GM12801 (cell line): ENCODE measurements around the gene HENMT1.

Experiments
- TF ChIP-seq, protein P1 (sequence below): IDR thresholded peaks from one replicate; pipeline ENCODE4 v1.5.1; 2011; ENCODE audit warnings: control low read depth; ENCODE audit not compliant: insufficient read length; ENCODE audit errors: extremely low read depth

The HENMT1 gene

DNA sequence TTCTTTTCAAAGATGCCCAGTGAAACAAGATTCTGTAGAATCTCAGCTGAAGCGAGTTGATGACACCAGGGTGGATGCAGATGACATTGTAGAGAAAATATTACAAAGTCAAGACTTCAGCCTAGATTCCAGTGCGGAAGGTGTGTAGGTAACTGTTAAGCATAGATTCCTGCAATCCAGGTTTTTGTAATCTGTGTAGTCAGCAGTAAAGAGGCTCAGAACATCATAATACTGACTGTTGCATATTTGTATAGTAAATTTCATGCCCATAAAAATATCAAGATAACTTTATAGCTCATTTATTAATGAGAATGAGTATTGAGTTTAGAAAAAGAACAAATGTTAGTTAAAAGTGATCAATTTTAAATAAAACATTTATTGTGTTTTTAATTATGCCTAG is 32.2 kb downstream of the HENMT1 start:
- TF ChIP-seq, protein P1, sequence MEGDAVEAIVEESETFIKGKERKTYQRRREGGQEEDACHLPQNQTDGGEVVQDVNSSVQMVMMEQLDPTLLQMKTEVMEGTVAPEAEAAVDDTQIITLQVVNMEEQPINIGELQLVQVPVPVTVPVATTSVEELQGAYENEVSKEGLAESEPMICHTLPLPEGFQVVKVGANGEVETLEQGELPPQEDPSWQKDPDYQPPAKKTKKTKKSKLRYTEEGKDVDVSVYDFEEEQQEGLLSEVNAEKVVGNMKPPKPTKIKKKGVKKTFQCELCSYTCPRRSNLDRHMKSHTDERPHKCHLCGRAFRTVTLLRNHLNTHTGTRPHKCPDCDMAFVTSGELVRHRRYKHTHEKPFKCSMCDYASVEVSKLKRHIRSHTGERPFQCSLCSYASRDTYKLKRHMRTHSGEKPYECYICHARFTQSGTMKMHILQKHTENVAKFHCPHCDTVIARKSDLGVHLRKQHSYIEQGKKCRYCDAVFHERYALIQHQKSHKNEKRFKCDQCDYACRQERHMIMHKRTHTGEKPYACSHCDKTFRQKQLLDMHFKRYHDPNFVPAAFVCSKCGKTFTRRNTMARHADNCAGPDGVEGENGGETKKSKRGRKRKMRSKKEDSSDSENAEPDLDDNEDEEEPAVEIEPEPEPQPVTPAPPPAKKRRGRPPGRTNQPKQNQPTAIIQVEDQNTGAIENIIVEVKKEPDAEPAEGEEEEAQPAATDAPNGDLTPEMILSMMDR: no peak

DNA sequence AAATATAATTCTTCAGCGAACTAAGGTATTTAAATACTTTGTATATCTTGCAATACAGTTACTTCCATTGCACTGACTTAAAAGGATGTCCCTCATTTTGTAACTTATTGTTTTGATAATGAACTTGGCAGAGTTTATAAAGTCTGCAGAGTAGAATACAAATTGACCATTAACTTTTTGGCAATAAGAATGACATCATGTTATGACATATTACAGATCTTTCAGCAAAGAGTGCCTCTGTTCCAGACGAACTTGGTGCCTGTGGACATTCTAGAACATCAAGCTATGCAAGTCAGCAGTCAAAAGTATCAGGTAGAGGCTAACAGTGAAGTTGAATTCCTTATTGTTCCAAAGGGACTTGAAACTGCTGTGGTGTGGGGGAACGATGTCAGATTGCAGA is 32.9 kb downstream of the HENMT1 start:
- TF ChIP-seq, protein P1: no peak

DNA sequence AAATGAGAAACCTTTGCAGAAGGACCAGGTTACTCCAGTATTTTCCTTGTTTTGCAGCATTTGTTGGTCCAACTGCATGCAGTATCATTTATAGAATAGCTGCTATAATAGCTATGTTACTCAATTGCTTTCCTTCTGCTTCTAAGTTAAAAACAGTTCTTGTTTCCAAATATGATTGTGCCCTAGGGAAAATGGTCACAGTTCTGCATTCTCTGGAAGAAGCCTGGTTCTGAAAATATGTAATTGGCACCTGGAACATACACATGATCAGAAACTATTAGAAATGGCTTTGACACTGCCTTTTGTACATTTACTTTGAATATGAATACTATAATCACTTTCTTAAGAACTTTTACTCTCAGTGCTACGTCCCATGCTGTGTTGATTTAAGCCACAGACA is 33.6 kb downstream of the HENMT1 start:
- TF ChIP-seq, protein P1: no peak

DNA sequence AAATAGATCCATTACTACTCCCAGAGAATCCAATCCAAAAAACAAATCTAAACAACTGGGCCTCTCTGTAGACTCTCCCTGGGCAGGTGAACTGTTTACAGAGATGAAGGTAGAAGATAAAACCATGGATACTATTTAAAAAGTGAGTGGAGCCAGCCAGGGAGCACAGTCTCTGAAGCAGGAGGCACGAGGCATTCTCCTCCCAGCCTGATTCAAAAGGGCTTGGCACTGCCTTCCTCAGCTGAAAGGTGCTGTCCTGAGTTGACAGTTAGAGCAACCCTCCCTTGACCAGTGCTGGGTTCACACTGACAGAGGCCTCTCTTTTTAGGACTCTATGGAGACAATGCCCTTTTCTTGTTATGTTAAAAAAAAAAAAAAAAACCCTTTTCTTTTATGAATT is 36.8 kb downstream of the HENMT1 start:
- TF ChIP-seq, protein P1: no peak

DNA sequence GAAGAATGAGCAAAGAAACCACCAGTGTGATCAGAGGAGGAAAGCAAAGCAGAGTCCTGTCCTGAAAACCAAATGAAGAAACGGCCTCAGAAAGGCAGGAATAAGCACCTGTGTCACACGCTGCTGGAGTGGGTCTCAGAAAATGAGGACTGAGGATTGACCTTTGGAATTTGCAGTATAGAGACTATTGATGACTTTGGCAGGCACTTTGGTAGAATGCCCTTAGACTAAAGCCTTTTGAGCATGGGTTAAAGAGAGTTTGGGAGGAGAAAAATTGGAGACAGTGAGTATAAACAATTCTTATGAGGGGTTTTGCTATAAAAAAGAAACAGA is 43.2 kb downstream of the HENMT1 start:
- TF ChIP-seq, protein P1: no peak

DNA sequence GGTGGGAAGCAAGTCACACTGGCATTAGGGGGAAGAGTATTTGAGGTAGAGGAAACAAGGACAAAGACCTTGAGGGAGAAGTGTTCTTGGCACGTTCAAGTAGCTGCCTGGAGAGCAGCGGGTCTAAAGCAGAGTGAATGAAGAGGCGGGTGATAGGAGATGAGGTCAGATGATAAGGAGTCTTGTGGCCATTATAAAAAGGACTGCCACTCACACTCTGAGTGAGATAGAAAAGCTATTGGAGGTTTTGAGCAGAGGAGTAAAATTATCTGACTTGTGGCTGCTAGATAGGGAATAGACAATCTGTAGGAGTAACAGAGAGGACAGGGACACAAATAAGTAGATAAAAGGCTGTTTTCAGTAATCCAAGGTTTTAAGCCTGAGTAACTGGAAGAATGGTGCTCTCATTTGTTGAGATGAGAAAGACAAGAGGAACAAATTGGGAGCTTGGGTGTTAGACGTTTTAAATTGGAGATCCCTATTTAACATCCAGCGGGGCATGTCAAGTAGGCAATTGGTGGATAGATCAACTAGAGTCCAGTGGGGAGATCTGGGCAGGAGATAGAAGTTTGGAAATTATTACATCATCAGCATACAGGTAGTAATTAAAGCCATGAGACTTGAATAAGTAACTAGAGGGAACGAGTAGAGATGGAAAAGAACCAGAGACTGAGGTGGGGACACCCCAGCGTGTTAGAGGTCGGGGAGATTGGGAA is 43.7 kb downstream of the HENMT1 start:
- TF ChIP-seq, protein P1: no peak

DNA sequence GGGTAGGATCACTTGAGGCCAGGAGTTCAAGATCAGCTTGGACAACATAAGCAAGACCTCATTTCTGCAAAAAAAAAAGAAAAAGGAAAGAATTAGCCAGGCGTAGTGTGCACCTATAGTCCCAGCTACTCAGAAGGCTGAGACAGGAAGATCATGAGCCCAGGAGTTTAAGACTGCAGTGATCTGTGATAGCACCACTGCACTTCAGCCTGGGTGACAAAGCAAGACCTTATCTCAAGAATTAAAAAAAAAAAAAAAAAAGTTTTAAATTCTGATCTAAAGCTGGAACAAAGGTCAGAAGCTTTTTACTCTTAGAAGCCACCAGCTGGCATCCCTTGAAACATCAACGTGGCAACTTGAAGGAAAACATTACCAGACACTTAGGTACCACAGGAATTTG is 45.3 kb downstream of the HENMT1 start:
- TF ChIP-seq, protein P1: no peak
